RCC 7860 (cell line): ENCODE measurements around the gene VWCE.

Source experiments
- DNase-seq: peaks from one replicate; pipeline ENCODE4 v3.0.0-alpha.2; 2015; ENCODE audit warnings: low spot score
- FAIRE-seq: peaks from 2 replicates; lab custom pipeline; 2012; peaks lifted over from hg19 to GRCh38; lab: Jason Lieb, UNC

Gene VWCE

GRCh38 chr11:61287338-61287977, 7.7 kb downstream of the VWCE start:
- FAIRE-seq = no peak
- DNase-seq = no peak

GRCh38 chr11:61283613-61284012, 11.5 kb downstream of the VWCE start:
- DNase-seq (no peak), FAIRE-seq (no peak)

- FAIRE-seq = no peak
- DNase-seq = no peak
Measured at GRCh38 chr11:61281581-61282250, 13.4 kb downstream of the VWCE start.

- no peak for FAIRE-seq
- no peak for DNase-seq
Measured at GRCh38 chr11:61280883-61281580, 14.1 kb downstream of the VWCE start.

GRCh38 chr11:61279934-61280659, 15.0 kb downstream of the VWCE start:
- FAIRE-seq (no peak), DNase-seq (no peak)

GRCh38 chr11:61278001-61278470, 17.1 kb downstream of the VWCE start:
- FAIRE-seq = no peak

GRCh38 chr11:61277186-61278000, 17.7 kb downstream of the VWCE start:
- no peak for FAIRE-seq
- DNase-seq = no peak

More at GRCh38 chr11:61278001-61278470, 17.1 kb downstream of the VWCE start:
- no peak for DNase-seq

- DNase-seq (no peak), FAIRE-seq (no peak)
Measured at GRCh38 chr11:61275191-61275590, 19.9 kb downstream of the VWCE start.

- DNase-seq (no peak), FAIRE-seq (no peak)
Measured at GRCh38 chr11:61274084-61274483, 21.0 kb downstream of the VWCE start.

- DNase-seq = no peak
- no peak for FAIRE-seq
Measured at GRCh38 chr11:61273178-61274078, 21.7 kb downstream of the VWCE start.

GRCh38 chr11:61272731-61273130, 22.4 kb downstream of the VWCE start:
- no peak for DNase-seq
- no peak for FAIRE-seq

GRCh38 chr11:61270354-61271076, 24.6 kb downstream of the VWCE start:
- no peak for FAIRE-seq
- DNase-seq = no peak

GRCh38 chr11:61268588-61269250, 26.4 kb downstream of the VWCE start:
- FAIRE-seq (no peak), DNase-seq (no peak)

GRCh38 chr11:61267437-61267841, 27.7 kb downstream of the VWCE start:
- no peak for FAIRE-seq
- no peak for DNase-seq

- DNase-seq (no peak), FAIRE-seq (no peak)
Measured at GRCh38 chr11:61266602-61267001, 28.5 kb downstream of the VWCE start.

- no peak for FAIRE-seq
- no peak for DNase-seq
Measured at GRCh38 chr11:61265357-61265756, 29.8 kb downstream of the VWCE start.

GRCh38 chr11:61264795-61265194, 30.3 kb downstream of the VWCE start:
- no peak for FAIRE-seq
- DNase-seq = no peak

- DNase-seq (no peak), FAIRE-seq (no peak)
Measured at GRCh38 chr11:61264371-61264770, 30.7 kb downstream of the VWCE start.
